ENCODE data around the gene ACTN4.

ACTN4 gene

GRCh38 chr19:38774181-38774950 is 126.9 kb downstream of the ACTN4 start:
- no peak for DNase-seq

- no peak for DNase-seq
These were observed 131.3 kb downstream of the ACTN4 start for GRCh38 chr19:38778733-38779132.

- no peak for DNase-seq
These were observed 133.0 kb downstream of the ACTN4 start for GRCh38 chr19:38780443-38780842.

GRCh38 chr19:38781058-38781457 is 133.6 kb downstream of the ACTN4 start:
- DNase-seq, result no peak

Measured in SW 1271 (cell line).